Naive thymus-derived CD4-positive, alpha-beta T cell (primary cell): ENCODE results near the gene HPCA. TPM values are rescaled to one million over a fixed set of nuclear protein-coding genes. Genes with fewer than 3 reads are reported as not detected.

Experiments used
- ATAC-seq: fragments of 150-1000 bp; cut with Tn5 transposase; 2 replicates; pipeline ENCODE4 v1.10.0; 2021; ENCODE audit warnings: mild to moderate bottlenecking, moderate library complexity
- CTCF ChIA-PET: fragments of 350-600 bp; sonication (Branson Sonifier 250); formaldehyde crosslinking; loops from one replicate; lab custom pipeline; 2021; ENCODE audit warnings: antibody characterized with exemption; lab: Charles Lee
- POLR2A ChIA-PET: fragments of 350-600 bp; sonication (Branson Sonifier 250); formaldehyde crosslinking; loops from one replicate; lab custom pipeline; 2021; ENCODE audit warnings: antibody characterized with exemption, inconsistent platforms; lab: Charles Lee
- DNase-seq, 9 donors: peaks; one replicate each; pipeline versions ENCODE4 v3.0.0 to v3.0.0-alpha.2; 2020 to 2022; ENCODE audit warnings: mixed read lengths in 1 of 9
- H3K27ac ChIP-seq: one replicate; pipeline ENCODE4 v1.7.0; 2013; ENCODE audit warnings: mild to moderate bottlenecking, low read depth, low read length, moderate library complexity
- H3K27me3 ChIP-seq, 2 donors: one replicate each; pipeline ENCODE4 v1.7.0; 2013; ENCODE audit warnings: low read length in 2 of 2, mild to moderate bottlenecking in 2 of 2, moderate library complexity in 2 of 2; ENCODE audit not compliant: control insufficient read depth in 2 of 2, insufficient read depth in 2 of 2
- H3K36me3 ChIP-seq, 3 experiments: 1 replicate in 2 of 3; 2 replicates in 1 of 3; pipeline ENCODE4 v1.7.0; 2013; ENCODE audit warnings: low read length in 3 of 3, mild to moderate bottlenecking in 3 of 3, moderate library complexity in 1 of 3; ENCODE audit not compliant: insufficient read depth in 3 of 3, control insufficient read depth in 2 of 3
- H3K4me1 ChIP-seq, 2 donors: one replicate each; pipeline ENCODE4 v1.7.0; 2013; ENCODE audit warnings: low read length in 2 of 2, mild to moderate bottlenecking in 2 of 2, moderate library complexity in 1 of 2; ENCODE audit not compliant: control insufficient read depth in 2 of 2, insufficient read depth in 2 of 2
- H3K4me3 ChIP-seq: 2 replicates; pipeline ENCODE4 v1.7.0; 2013; ENCODE audit warnings: mild to moderate bottlenecking, low read length
- H3K9me3 ChIP-seq, 3 experiments: 1 replicate in 2 of 3; 2 replicates in 1 of 3; pipeline ENCODE4 v1.7.0; 2013; ENCODE audit warnings: low read length in 3 of 3; ENCODE audit not compliant: control insufficient read depth in 2 of 3
- H3K27ac Mint-ChIP-seq, 9 donors: one replicate each; pipeline ENCODE4 v1.8.0; 2020 to 2022; ENCODE audit warnings: mixed read lengths in 9 of 9, mild to moderate bottlenecking in 8 of 9, moderate library complexity in 5 of 9, inconsistent platforms in 2 of 9
- H3K27me3 Mint-ChIP-seq, 5 donors: one replicate each; pipeline ENCODE4 v1.8.0; 2021 to 2022; ENCODE audit warnings: mixed read lengths in 5 of 5, mild to moderate bottlenecking in 1 of 5
- H3K36me3 Mint-ChIP-seq, 5 donors: one replicate each; pipeline ENCODE4 v1.8.0; 2020 to 2022; ENCODE audit warnings: mixed read lengths in 5 of 5, mild to moderate bottlenecking in 3 of 5, inconsistent platforms in 1 of 5
- H3K4me1 Mint-ChIP-seq, 7 donors: one replicate each; pipeline ENCODE4 v1.8.0; 2020 to 2022; ENCODE audit warnings: mixed read lengths in 7 of 7, mild to moderate bottlenecking in 3 of 7, inconsistent platforms in 1 of 7
- H3K4me3 Mint-ChIP-seq, 10 donors: one replicate each; pipeline ENCODE4 v1.8.0; 2020 to 2022; ENCODE audit warnings: mild to moderate bottlenecking in 10 of 10, mixed read lengths in 10 of 10, moderate library complexity in 6 of 10, inconsistent platforms in 2 of 10
- H3K9me3 Mint-ChIP-seq, 11 donors: one replicate each; pipeline ENCODE4 v1.8.0; 2020 to 2022; ENCODE audit warnings: mixed read lengths in 11 of 11, mild to moderate bottlenecking in 4 of 11, inconsistent platforms in 1 of 11, moderate library complexity in 1 of 11
- intact Hi-C, 2 donors: fragments of 100-400 bp; cut with micrococcal nuclease; formaldehyde crosslinking; loops; one replicate each; pipeline ENCODE4 v1.15.1; 2023
- polyA plus RNA-seq, 2 donors: library from polyadenylated mRNA; unstranded; fragments of 300-500 nt; fragmentation: Illumina TruSeq; gene quantifications; one replicate each; pipeline ENCODE4 v1.2.3, GENCODE V29; 2021
- total RNA-seq, 6 experiments: library from RNA in 5 of 6; stranded (reverse) in 5 of 6; gene quantifications; 1 replicate in 5 of 6; 2 replicates in 1 of 6; pipeline ENCODE4 v1.2.3 and lab custom pipeline; 2021 to 2026

HPCA gene
- total and polyA plus RNA-seq, 7 experiments from 2014 or later, result 0.31 to 0.43 TPM; not detected in 5

GRCh38 chr1:32867151-32867550 is 19.1 kb upstream of the HPCA start:
- Histone ChIP-seq H3K9me3 (no peaks in the 10 kb centered on the region), H3K4me3 (no peak overlapping the region), H3K36me3 (no peaks in the 10 kb centered on the region), H3K27ac (no peak overlapping the region), H3K4me1 (peaks cover 0 to 11% of the 10 kb centered on the region in 2 donors), H3K27me3 (peaks cover 0 to 15% of the 10 kb centered on the region in 2 donors)
- H3K9me3 Mint-ChIP-seq, result no peaks in the 10 kb centered on the region
- CTCF ChIA-PET, result no interaction called here
- H3K4me1 Mint-ChIP-seq, result peaks cover 11 to 24% (median 14%) of the 10 kb centered on the region in 7 donors
- H3K36me3 Mint-ChIP-seq, result peaks cover 15 to 53% (median 28%) of the 10 kb centered on the region in 5 donors
- POLR2A ChIA-PET, result no interaction called here
- H3K4me3 Mint-ChIP-seq, result no peak overlapping the region
- no peak for ATAC-seq
- intact Hi-C loops, result no loop called here
- H3K27me3 Mint-ChIP-seq, result peaks cover 28 to 33% (median 30%) of the 10 kb centered on the region in 5 donors
- no peak for DNase-seq
- H3K27ac Mint-ChIP-seq, result no peak overlapping the region

- peaks cover 0 to 11% of the 10 kb centered on the region in 2 donors for H3K4me1 ChIP-seq
- DNase-seq, result no peak
- no peak overlapping the region for H3K27ac ChIP-seq
- Mint-ChIP-seq H3K4me3 (no peak overlapping the region), H3K36me3 (peaks cover 15 to 47% (median 23%) of the 10 kb centered on the region in 5 donors), H3K4me1 (peaks cover 11 to 26% (median 14%) of the 10 kb centered on the region in 7 donors), H3K27ac (no peak overlapping the region), H3K9me3 (no peaks in the 10 kb centered on the region), H3K27me3 (peaks cover 30 to 37% (median 31%) of the 10 kb centered on the region in 5 donors)
- H3K9me3 ChIP-seq, result no peaks in the 10 kb centered on the region
- no peak overlapping the region for H3K4me3 ChIP-seq
- POLR2A ChIA-PET, result no interaction called here
- peaks cover 0 to 15% of the 10 kb centered on the region in 2 donors for H3K27me3 ChIP-seq
- ATAC-seq, result no peak
- CTCF ChIA-PET, result no interaction called here
- intact Hi-C loops, result no loop called here
- no peaks in the 10 kb centered on the region for H3K36me3 ChIP-seq
These were observed 18.6 kb upstream of the HPCA start for GRCh38 chr1:32867671-32868070.

DNA sequence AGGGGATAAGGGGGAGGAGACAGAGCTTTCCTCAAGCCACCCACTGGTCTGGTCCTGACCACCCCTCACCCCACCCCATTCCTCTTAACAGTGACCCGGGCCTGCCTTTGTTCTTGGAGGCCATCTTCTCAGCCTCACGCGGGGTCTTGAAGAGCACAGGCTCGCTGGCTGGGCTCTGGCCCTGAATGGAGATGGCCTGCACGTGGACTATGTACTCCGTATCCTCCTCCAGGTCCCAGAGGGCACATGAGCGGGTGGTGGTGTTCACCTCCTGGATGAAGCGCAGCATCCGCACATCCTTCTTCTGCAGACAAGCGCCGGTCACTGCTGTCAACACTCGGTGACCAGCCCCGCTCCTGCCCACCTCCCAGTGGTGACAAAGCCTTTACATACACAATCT is 18.2 kb upstream of the HPCA start:
- no peaks in the 10 kb centered on the region for H3K9me3 Mint-ChIP-seq
- POLR2A ChIA-PET, result no interaction called here
- H3K27me3 Mint-ChIP-seq, result peaks cover 31 to 40% (median 34%) of the 10 kb centered on the region in 5 donors

DNA sequence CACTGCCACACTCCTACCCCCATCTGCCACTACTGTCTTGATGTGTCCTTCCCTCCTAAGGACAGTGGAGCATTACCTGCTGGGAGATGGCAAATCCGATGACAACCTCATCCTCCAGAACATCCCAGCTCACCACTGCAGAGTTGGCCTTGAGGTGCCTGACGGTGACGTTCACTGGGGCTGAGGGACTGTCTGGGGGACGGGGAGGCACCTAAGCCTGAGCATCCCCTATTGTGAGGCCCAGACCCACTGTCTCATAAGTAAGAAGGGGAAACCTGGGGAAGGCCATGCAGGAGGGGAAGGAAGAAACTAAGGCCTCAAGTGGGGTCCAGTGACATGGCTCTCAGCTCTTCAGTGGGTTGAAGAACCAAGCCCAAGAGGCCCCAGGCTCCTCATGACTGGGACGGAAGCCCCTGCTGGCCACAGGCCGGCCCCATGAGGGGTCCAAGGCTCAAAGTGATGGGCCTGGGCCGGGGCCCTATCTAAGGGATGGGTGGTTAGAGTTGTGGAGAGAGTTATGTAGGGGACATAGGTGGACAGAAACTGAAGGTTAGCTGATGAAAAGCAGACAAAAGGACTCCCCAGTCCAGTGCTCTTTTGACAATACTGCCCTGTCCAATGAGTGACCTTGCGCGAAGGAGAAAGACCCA is 17.4 kb upstream of the HPCA start:
- no peak overlapping the region for H3K27ac Mint-ChIP-seq
- H3K9me3 Mint-ChIP-seq, result no peaks in the 10 kb centered on the region
- no peak for DNase-seq
- H3K36me3 Mint-ChIP-seq, result peaks cover 15 to 35% (median 20%) of the 10 kb centered on the region in 5 donors
- Histone ChIP-seq H3K4me1 (peaks cover 0 to 11% of the 10 kb centered on the region in 2 donors), H3K27me3 (peaks cover 0 to 15% of the 10 kb centered on the region in 2 donors), H3K4me3 (no peak overlapping the region), H3K9me3 (no peaks in the 10 kb centered on the region), H3K27ac (no peak overlapping the region), H3K36me3 (no peaks in the 10 kb centered on the region)
- H3K4me1 Mint-ChIP-seq, result peaks cover 11 to 28% (median 14%) of the 10 kb centered on the region in 7 donors
- H3K4me3 Mint-ChIP-seq, result peak overlapping the region in 7 of 10 donors; percentile 9 to 83 (median 64)
- peaks cover 33 to 42% (median 36%) of the 10 kb centered on the region in 5 donors for H3K27me3 Mint-ChIP-seq
- no peak for ATAC-seq
- POLR2A ChIA-PET, result no interaction called here
- CTCF ChIA-PET, result interaction anchor here (0.6 kb wide), 1 partner anchor 79 kb away, joined by 3 read pairs; no protein-coding TSS in a partner anchor
- intact Hi-C loops, result no loop called here

More for the DNA sequence above, 18.2 kb upstream of the HPCA start:
- ATAC-seq (no peak), DNase-seq (no peak)
- no peaks in the 10 kb centered on the region for H3K9me3 ChIP-seq
- Mint-ChIP-seq H3K4me3 (no peak overlapping the region), H3K36me3 (peaks cover 15 to 43% (median 20%) of the 10 kb centered on the region in 5 donors), H3K27ac (no peak overlapping the region), H3K4me1 (peaks cover 11 to 28% (median 14%) of the 10 kb centered on the region in 7 donors)
- H3K27ac ChIP-seq, result no peak overlapping the region
- H3K4me3 ChIP-seq, result no peak overlapping the region
- intact Hi-C loops, result no loop called here
- no peaks in the 10 kb centered on the region for H3K36me3 ChIP-seq
- peaks cover 0 to 15% of the 10 kb centered on the region in 2 donors for H3K27me3 ChIP-seq
- H3K4me1 ChIP-seq, result peaks cover 0 to 11% of the 10 kb centered on the region in 2 donors
- CTCF ChIA-PET, result interaction anchor here (0.6 kb wide), 1 partner anchor 79 kb away, joined by 3 read pairs; no protein-coding TSS in a partner anchor

DNA sequence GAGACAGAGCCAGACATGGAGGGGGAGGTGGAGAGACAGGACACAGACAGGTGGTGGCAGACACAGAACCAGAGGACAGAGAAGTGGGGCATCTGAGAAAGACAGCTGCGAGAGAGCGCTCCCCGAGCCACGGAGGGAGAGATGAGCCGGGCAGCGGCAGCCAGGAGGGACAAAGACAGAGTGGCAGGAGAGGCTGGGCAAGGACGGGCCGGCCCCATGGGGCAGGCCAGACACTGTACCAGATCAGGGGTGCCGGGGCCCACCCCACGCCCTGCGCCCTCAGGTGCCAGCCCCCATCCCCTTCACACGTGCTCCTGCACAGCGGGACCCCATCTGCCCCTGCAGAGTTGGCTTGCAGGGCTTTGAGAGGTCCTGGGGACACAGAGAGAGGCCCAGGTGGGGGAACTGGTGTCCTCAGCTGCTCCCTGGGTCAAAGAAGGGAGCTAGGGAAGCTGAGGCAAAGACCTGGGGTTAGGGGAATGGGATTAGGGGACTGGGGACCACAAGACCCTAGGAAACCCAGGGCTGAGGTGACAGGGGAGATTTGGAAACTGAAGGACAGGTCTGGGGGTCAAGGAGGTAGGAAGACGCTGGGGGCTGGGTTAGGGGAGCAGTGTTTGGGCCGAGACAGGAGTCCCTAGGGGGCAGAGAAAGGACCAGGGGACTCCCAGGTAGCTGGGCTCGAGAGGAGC is 16.2 kb upstream of the HPCA start:
- H3K27me3 Mint-ChIP-seq, result peaks cover 39 to 53% (median 46%) of the 10 kb centered on the region in 5 donors
- ChIA-PET CTCF (interaction anchor here (1.0 kb wide), 1 partner anchor 9 kb away, joined by 3 read pairs; no protein-coding TSS in a partner anchor), POLR2A (no interaction called here)
- intact Hi-C loops, result no loop called here
- peak overlapping the region; percentile 51 to 83 (median 67) for H3K4me3 Mint-ChIP-seq
- peaks cover 0 to 11% of the 10 kb centered on the region in 2 donors for H3K4me1 ChIP-seq
- no peak for DNase-seq
- no peaks in the 10 kb centered on the region for H3K9me3 ChIP-seq
- peaks cover 3 to 15% of the 10 kb centered on the region in 2 donors for H3K27me3 ChIP-seq
- peaks cover 0 to 1% (median 0%) of the 10 kb centered on the region in 11 donors for H3K9me3 Mint-ChIP-seq
- ATAC-seq, result no peak
- no peak overlapping the region for H3K27ac ChIP-seq
- no peak overlapping the region for H3K4me3 ChIP-seq
- no peak overlapping the region for H3K27ac Mint-ChIP-seq
- H3K4me1 Mint-ChIP-seq, result peaks cover 11 to 28% (median 14%) of the 10 kb centered on the region in 7 donors
- H3K36me3 Mint-ChIP-seq, result peaks cover 11 to 26% (median 16%) of the 10 kb centered on the region in 5 donors
- no peaks in the 10 kb centered on the region for H3K36me3 ChIP-seq

- POLR2A ChIA-PET, result no interaction called here
- no peak within 1 kb of the TSS for H3K4me3 ChIP-seq
- H3K4me1 ChIP-seq, result peaks cover 0 to 11% of the 10 kb centered on the region in 2 donors
- peaks cover 44 to 60% (median 53%) of the 10 kb centered on the region in 5 donors for H3K27me3 Mint-ChIP-seq
- H3K9me3 ChIP-seq, result no peaks in the 10 kb centered on the region
- ATAC-seq, result peak; percentile 14
- peaks cover 11 to 28% (median 17%) of the 10 kb centered on the region in 7 donors for H3K4me1 Mint-ChIP-seq
- H3K27ac Mint-ChIP-seq, result no peak within 1 kb of the TSS
- peaks cover 11 to 26% (median 16%) of the 10 kb centered on the region in 5 donors for H3K36me3 Mint-ChIP-seq
- peaks cover 3 to 15% of the 10 kb centered on the region in 2 donors for H3K27me3 ChIP-seq
- DNase-seq, result no peak
- H3K36me3 ChIP-seq, result no peaks in the 10 kb centered on the region
- H3K27ac ChIP-seq, result no peak within 1 kb of the TSS
- CTCF ChIA-PET, result interaction anchor here (1.0 to 2.5 kb wide), 4 partner anchors 9 to 350 kb away, joined by 3 to 10 read pairs (median 4); no protein-coding TSS in a partner anchor
- intact Hi-C loops, result no loop called here
- peak within 1 kb of the TSS; percentile 51 to 83 (median 68) for H3K4me3 Mint-ChIP-seq
- peaks cover 0 to 1% (median 0%) of the 10 kb centered on the region in 11 donors for H3K9me3 Mint-ChIP-seq
These were observed 15.5 kb upstream of the HPCA start, which contains the start of gene FNDC5 for GRCh38 chr1:32870615-32871363. Gene FNDC5, minus strand, starts transcription at chr1:32870912.
